ENCODE results near the gene IQCC.
A peak's percentile ranks its signal among the peaks of the same experiment; 100 is the strongest.

IQCC gene

GRCh38 chr1:32247983-32248889 lies 42.8 kb downstream of the IQCC start (continued):
- no peak for TF ChIP-seq ZNF701 (tag by site-specific recombination; IDR thresholded peaks at IDR 0.05)

GRCh38 chr1:32249831-32250525 lies 44.5 kb downstream of the IQCC start:
- no peaks in the 10 kb centered on the region for H3K9me3 ChIP-seq (ENCODE audit: control insufficient read depth, insufficient read depth, low read depth, low read length)
- TF ChIP-seq ZNF221 (tag by site-specific recombination; IDR thresholded peaks at IDR 0.05; ENCODE audit: borderline replicate concordance) (no peak), SCRT2 (tag by site-specific recombination; IDR thresholded peaks at IDR 0.05) (peak; percentile 92), ZNF398 (tag by site-specific recombination; IDR thresholded peaks at IDR 0.05) (peak; percentile 42)
- no peak overlapping the region for H3K27ac ChIP-seq (ENCODE audit: extremely low read depth, low read depth, low read length)
- H3K36me3 ChIP-seq (ENCODE audit: control insufficient read depth in 2 of 2, insufficient read depth in 1 of 2, low read length in 2 of 2) = no peaks in the 10 kb centered on the region
- H3K4me3 ChIP-seq (ENCODE audit: low read depth, low read length) = no peak overlapping the region
- CTCF ChIA-PET = interaction anchor here (0.6 to 4.0 kb wide), 8 partner anchors 11 to 1032 kb away, joined by 3 to 33 read pairs (median 4); no protein-coding TSS in a partner anchor
- POLR2A ChIA-PET = interaction anchor here (0.5 to 1.5 kb wide), 2 partner anchors 23 to 42 kb away, joined by 3 to 5 read pairs; partner anchors contain the start of gene HDAC1
- no peaks in the 10 kb centered on the region for H3K4me1 ChIP-seq (ENCODE audit: control insufficient read depth, insufficient read depth, low read length)

- Histone ChIP-seq H3K27ac (ENCODE audit: extremely low read depth, low read depth, low read length) (no peak within 1 kb of the TSS), H3K4me3 (ENCODE audit: low read depth, low read length) (no peak within 1 kb of the TSS), H3K9me3 (ENCODE audit: control insufficient read depth, insufficient read depth, low read depth, low read length) (no peaks in the 10 kb centered on the region), H3K4me1 (ENCODE audit: control insufficient read depth, insufficient read depth, low read length) (no peaks in the 10 kb centered on the region), H3K36me3 (ENCODE audit: control insufficient read depth in 2 of 2, insufficient read depth in 1 of 2, low read length in 2 of 2) (no peaks in the 10 kb centered on the region)
- POLR2A ChIA-PET = interaction anchor here (1.5 kb wide), 1 partner anchor 40 kb away, joined by 3 read pairs; the partner anchor contains the start of gene HDAC1
- CTCF ChIA-PET = interaction anchor here (0.6 to 1.0 kb wide), 4 partner anchors 10 to 1033 kb away, joined by 3 to 6 read pairs (median 4); no protein-coding TSS in a partner anchor
- no peak for TF ChIP-seq ZNF830 (tag by site-specific recombination; IDR thresholded peaks at IDR 0.05; ENCODE audit: low read depth)
- no peak for TF ChIP-seq REST (tag by site-specific recombination; IDR thresholded peaks at IDR 0.05)
- TF ChIP-seq ZNF580 (tag by site-specific recombination; IDR thresholded peaks at IDR 0.05) = no peak
- no peak for TF ChIP-seq HOXC10 (CRISPR knock-in tag; IDR thresholded peaks at IDR 0.05)
- TF ChIP-seq TRIM28 (IDR thresholded peaks at IDR 0.05; ENCODE audit: borderline replicate concordance, low read length) = no peak
- no peak for TF ChIP-seq ZNF335 (tag by site-specific recombination; conservative IDR thresholded peaks at IDR 0.05)
- no peak for TF ChIP-seq ZNF146 (tag by site-specific recombination; IDR thresholded peaks at IDR 0.05)
- no peak for TF ChIP-seq ZNF214 (tag by site-specific recombination; IDR thresholded peaks at IDR 0.05; ENCODE audit: borderline replicate concordance)
- TF ChIP-seq ZNF610 (tag by site-specific recombination; IDR thresholded peaks at IDR 0.05; ENCODE audit: borderline replicate concordance) = no peak
- no peak for TF ChIP-seq KLF7 (tag by site-specific recombination; IDR thresholded peaks at IDR 0.05; ENCODE audit: borderline replicate concordance)
- no peak for TF ChIP-seq ZNF280C (tag by site-specific recombination; IDR thresholded peaks at IDR 0.05)
- no peak for TF ChIP-seq ZNF121 (tag by site-specific recombination; IDR thresholded peaks at IDR 0.05)
- no peak for TF ChIP-seq MEIS1 (CRISPR knock-in tag; IDR thresholded peaks at IDR 0.05; ENCODE audit: borderline replicate concordance)
These were observed 45.6 kb downstream of the IQCC start, which contains the start of gene LCK for GRCh38 chr1:32250893-32251716. Gene LCK, plus strand, starts transcription at chr1:32251265. Its CDS starts 23,065 bp downstream, at chr1:32274330.
